HL-60/S4 treated with retinoic acid at 250 ng/mL for 4 days and 3 days (cell line): ENCODE results near the gene ZNF354B.
"Not testable (repeated sequence)": the region's sequence is repeated elsewhere in the genome, so short reads cannot be mapped to it uniquely, and the experiment has no call there.

ENCODE experiments used
- in situ Hi-C: fragments of 300-500 bp; cut with MboI; formaldehyde crosslinking; loops from 2 replicates; pipeline ENCODE4 v1.7.0; 2022; ENCODE audit warnings: low sequenced_read_pairs

The ZNF354B gene

DNA sequence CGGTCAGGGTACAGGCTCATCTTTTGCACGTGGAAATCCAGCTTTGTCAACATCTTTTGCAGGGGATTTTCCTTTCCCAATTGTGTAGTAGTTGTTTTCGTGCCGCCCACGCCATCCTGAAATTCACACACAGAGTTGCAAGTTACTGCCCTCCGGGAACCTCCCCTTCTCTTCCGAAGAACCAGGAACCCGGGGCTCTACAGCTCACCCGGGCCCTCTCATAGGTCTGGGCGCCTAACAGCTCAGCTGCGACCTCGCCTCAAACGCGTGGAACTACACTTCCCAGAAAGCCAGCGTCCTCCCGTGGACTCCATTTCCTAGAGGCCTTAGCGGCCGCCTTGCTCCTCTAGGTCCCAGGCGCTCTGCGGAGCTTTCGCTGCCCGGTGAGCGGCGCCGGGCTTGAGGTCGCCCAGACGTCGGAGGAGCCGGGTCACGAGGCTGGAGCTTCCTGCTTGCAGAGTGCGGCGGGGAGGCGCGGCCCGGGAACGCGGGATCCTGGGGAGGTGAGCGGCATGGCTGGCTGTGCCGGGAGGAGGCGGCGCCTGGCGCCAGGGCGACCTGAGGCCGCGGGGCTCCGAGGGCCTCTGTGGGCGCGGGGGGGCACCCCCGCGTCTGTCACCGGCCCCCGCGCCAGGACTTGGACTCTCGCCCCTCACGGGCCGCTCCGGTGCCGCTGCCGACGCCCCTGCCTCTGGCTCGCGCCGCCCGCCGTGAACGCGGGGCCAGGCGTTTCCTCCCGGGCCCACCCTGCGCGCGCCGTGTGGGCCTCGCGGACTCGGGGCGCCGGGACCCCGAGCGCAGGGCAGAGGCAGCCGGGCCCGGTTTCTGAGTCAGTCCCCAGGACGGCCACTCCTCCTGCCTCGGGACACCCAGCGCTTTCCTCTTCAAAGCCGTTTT lies at the start of gene ZNF354B:
ZNF354B (plus strand) TSS at position 329 of the 897 bp plus-strand sequence. CDS start 1,095 bp downstream, outside the sequence.
- in situ Hi-C loops, result no loop called here

DNA sequence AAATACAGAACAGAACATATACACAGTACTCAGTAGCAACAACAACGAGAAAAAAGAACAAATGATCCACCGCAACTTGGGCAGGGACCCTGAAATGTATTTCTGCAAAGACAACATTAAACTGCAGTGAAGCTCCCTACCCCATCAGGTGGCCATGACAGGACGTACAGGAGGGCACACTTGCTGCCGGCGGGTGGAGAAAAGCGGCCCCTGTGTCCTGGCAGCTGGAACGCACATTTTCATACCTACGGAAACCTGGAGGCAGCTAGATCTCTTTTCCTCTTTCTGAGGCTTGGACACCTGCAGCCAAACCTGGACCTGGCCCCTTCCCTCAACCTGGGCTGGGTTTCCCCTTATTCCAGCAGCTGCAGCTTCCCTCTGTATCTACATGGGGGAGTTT lies 42.2 kb upstream of the ZNF354B start:
- in situ Hi-C loops, result no loop called here

DNA sequence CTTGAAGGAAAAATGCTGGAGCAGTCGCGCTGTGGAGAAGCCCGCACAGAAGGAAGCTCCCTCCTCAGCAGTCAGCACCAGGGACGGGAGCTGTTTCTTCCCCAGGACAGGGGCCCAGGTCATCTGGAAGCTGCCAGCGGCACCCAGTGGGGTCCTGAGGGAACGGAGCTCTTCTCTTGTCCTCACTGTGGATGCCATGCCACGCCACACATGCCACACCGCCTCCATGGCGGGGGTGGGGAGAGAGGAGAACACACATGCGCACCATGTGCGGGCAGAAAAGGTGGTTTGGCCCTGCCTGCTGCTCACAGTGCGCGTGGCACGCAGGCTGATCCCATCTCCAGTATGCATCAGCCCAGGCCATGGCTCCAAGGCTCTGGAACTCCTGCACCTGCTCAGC lies 41.7 kb upstream of the ZNF354B start:
- in situ Hi-C loops, result no loop called here

DNA sequence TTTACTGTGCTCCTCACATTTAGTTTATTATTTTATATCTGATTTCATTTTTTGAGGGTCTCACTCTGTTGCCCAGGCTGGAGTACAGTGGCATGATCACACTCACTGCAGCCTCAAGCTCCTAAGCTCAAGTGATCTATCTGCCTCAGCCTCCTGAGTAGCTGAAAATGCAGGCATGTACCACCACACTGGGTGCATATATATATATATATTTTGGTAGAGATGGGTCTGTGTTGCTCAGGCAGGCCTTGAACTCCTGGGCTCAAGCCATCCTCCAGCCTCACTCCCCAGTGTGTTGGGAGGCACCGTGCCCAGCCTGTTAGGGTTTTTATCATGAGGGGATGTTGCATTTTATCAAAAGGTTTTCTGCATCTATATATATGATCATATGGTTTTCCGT lies 39.8 kb upstream of the ZNF354B start:
- in situ Hi-C loops, result no loop called here

DNA sequence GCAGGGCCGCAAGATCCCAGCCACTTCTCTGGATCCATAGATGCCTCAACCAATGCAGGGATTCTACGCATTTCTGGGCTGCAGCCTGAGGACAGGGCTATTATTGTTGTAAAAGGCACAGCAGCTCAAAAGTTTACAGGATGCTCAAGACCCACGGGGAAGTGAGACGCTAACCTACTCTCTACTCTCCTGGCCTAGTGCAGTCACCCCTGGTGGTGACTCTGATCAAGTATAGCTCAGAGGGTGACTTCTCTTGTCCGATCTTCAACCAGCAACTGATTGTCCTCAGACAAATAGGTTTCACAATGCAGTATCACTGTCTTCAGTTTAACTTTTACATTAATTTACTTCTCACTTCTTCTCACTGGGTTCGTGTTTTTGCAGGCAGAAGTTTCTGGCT lies 34.3 kb upstream of the ZNF354B start:
- in situ Hi-C loops, result no loop called here

DNA sequence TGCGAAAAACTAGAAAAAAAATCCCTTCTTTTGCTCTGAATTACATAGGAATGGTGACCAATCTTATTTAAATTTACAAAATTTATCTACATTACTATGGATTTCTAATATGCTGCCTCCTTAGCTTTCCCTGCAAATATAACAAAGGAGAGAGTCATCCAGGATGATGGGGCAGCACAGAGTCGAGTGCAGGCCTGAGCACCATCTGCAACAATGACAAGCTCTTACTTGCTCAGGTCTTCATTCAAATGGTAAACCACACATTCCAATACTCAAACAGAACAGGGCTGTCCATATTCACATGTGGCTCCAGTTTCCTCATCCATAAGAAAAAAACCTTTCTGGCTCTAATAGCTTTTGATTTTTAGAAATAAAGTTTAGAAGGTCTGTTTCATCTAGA lies 33.5 kb upstream of the ZNF354B start:
- in situ Hi-C loops, result no loop called here

DNA sequence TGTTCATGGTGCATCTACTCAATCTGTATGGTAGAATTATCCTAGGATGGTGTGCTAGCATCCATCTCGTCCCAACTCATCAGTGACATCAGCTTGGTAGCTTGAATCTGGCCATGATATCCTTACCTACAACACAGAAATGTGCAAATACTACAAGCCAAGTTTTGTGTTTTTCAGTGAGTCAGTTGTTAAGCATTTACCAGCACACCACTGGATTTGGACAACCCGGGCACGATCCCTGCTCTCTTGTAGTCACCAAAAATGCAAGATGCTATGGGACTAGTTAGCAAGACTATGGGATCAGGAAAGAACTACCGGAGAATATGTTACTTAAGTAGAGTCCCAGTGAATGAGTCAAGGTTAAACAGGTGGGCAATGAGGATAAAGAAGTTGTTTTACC lies 32.1 kb upstream of the ZNF354B start:
- in situ Hi-C loops, result no loop called here

DNA sequence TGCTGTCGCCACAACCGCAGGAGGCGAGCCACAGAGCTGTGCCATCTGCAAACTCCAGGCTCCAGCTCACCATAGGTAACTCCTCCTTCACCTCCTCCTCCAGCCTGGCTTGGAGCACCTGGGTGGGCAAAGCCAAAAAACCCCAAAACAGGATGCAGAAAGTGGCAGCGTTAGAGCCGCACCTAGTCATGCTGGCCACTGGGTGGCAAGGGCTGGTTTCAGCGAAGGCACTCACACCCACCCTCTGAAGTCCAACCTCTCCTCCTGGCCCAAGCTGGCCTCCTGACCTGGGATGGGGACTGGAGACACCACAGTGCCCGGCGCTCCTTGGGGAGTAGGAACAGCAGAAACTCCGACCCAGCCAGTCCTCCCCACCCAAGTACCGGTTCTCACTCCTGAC lies 28.7 kb upstream of the ZNF354B start:
- in situ Hi-C loops, result no loop called here

DNA sequence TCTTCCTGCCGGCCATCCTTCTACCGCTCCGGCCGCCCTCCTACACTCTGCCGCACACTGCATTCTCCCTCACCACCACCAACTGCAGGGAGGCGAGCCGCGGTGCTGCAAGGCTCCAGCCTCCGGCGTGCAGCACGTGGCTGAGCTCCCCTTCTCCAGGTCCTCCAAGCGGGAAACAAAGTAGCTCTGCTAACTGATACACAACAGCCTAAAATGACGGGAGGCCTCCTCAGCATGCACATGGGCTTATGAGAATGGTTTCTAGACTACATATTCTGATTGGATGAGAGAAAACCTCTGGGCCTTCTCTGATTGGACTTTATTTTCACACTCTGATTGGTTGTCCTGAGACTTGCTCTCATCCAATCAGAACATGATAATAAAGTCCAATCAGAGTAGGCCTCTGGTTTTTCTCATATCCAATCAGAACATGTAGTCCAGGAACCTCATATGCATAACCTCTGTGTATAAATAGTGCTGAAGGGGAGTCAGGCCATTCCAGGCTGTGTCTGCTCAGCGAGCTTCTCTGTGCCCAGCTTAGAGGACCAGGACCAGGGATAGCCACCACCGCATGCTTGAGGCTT lies 27.0 kb upstream of the ZNF354B start:
- in situ Hi-C loops, result no loop called here

DNA sequence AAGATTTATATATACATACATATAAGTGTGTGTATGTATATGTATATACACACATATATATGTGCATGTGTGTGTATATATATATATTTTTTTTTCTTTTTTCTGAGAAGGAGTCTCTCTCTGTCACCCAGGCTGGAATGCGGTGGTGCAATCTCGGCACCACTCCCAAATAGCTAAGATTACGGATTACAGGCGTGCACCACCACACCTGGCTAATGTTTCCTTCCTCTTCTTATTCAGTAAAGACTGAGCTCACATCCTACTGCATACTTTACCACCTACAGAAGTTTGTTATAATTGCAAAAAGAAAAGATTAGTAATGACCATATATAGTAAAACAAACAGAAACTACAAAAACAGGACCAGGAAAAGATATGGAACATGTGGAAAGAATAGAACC lies 23.1 kb upstream of the ZNF354B start:
- in situ Hi-C loops, result no loop called here

DNA sequence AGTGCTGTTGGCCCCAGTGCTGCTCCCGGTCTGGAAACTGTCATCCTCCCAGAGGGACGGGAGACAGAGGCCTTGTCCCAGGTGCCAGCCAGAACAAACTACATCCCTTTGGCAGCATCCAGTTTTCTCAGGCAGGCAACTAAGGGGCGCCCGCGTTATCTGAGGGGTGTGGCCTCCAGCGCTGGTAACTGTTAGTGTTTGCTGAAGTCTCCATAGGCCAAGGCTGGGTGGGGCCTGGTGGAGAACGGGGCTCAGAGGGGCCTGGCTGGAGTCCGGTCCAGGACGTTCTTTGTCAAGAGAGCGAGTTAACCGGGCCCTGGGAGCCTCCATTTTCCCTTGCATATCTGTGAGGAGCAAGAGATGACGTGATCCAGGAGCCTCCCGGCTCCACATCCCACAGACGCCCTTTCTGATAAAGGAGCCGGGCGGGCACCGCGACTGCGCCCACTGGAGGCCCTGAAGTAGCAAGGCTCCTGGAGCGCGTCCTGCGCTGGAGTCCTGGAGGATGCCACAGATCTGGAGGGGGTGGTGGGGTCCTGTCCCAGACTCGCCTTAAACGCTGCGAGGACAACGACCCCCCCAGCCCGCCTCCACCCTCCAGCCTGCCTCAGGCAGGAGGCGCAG lies 20.9 kb upstream of the ZNF354B start:
- in situ Hi-C loops, result not testable (repeated sequence)

DNA sequence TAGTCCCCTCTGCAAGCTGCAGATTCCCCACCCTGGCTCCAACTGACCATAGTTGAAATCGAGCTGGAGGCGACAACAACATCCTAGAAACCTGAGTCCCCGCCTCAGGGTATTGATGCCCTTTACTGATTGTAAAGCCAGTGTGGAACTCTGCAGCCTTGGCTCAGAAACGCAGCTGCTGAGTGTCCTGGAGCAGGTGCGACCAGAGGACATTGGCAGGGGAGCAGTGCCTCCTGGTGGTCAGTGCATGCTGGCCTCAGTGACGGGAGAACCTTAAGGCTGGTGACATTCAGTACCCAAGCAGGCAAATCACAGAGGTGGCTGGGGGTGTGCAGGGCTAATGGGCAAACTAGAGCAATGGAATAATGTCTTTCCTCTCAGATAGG lies 20.4 kb upstream of the ZNF354B start:
- in situ Hi-C loops, result no loop called here

DNA sequence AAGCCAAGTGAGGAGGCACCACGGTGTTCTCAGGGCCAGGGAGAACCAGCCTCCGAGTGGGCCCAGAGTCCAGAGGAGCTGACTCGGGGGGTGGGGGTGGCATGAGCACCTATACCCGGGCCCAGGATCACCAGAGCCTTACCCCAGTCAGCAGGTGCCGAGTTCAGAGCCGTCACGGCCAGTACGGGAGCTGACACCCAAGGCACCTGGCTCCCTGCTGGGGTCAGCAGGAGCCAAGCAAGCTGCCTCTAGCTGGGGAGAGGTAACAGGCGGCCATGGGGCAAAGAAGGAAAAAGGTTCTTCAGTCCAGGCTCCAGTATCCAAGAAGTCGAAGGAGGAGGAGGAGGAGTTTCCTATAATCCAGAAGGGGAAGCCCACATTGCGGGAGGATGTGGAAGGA lies 19.4 kb upstream of the ZNF354B start:
- in situ Hi-C loops, result not testable (repeated sequence)

DNA sequence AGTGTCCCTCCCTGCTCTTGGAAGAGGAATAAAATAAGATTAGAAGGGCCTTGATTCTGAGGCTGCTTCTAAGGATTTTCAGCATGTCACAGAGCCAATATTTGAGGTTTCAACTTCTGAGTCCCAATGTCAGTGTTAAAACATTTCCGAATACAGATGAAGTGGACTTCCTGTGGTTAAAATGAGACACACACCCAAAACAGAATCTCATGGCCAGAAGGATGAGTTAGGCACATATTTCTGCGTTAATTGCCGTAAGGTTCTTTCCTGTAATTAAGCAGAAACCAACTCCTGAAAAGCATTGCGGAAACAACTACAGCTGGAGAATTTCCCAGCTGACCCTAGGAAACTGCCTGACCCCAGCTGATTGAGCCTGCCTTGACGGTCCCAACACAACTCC lies 10.4 kb upstream of the ZNF354B start:
- in situ Hi-C loops, result no loop called here

DNA sequence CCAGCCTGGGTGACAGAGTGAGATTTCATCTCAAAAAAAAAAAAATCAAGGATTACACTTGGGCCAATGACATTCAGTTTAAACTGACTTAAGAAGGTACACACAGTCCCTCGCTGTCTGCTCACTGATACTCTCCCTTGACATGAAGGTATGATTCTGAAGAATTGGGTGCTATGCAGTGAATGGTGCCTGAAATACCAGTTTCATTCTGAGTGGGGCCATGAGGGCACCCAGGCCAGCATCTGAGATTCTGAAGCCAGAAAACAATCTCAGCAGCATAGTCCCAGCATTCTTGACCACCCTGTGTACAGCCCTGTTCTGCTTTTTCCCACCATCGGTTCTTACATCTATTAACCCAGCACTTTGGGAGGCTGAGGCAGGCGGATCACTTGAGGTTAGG lies 7.8 kb upstream of the ZNF354B start:
- in situ Hi-C loops, result no loop called here

DNA sequence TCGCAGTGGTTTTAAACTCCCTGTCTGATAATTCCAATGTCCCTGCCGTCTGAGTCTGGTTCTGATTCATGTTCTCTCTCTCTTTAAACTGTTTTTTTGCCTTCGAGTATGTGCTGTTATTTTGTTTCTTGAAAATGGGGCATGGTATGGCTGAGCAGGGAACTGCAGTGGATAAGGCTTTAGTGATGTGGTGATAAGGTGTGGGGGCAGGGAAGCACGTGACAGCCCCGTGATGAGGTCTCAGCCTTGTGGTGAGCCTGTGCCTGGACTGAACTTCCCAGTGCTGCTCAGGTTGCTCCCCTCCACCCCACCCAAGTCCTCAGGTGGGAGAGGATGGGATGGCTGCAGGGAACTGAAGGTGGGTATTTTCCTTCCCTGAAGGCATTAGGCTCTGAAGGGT lies 5.5 kb upstream of the ZNF354B start:
- in situ Hi-C loops, result no loop called here

DNA sequence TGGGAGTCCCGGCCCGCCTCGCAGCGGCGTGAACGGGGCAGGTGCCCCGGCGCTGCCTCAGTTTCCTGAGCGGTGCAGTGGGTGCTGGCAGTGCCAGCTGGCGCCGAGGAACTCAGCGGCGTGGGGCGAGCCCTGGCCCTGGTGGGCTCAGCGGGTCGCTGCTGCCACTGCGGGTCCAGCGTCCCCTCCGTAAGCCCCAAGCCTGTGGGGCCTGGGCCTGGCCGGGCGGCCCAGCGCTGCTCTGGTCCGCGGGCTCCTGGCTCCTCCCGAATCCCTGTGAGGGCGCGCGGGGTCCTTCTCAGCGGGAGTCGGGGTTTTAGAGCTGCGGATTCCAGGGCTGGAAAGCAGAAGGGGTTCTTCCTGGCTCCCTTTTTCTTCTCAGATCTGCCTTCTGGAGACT lies 862 bp downstream of the ZNF354B start:
- in situ Hi-C loops, result not testable (repeated sequence)

DNA sequence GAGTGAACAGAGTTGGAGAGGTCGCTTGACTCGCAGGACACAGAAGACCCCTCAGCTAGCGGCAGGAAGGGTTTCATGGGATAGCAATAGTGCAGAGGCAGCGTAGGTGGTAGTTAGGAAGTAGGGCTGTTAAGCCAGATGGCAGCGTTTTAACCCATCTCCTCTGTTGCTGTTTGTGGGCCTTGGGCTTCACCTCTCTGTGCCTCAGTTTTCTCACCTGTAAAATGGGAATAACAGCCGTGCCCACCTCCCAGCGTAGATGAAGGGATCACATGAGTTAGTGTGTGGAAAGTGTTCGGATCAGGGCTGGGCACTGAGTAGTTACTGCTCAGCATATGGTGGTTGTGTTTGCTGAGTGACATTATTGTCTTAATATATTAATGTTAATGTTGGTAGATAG lies 1.9 kb downstream of the ZNF354B start:
- in situ Hi-C loops, result no loop called here

DNA sequence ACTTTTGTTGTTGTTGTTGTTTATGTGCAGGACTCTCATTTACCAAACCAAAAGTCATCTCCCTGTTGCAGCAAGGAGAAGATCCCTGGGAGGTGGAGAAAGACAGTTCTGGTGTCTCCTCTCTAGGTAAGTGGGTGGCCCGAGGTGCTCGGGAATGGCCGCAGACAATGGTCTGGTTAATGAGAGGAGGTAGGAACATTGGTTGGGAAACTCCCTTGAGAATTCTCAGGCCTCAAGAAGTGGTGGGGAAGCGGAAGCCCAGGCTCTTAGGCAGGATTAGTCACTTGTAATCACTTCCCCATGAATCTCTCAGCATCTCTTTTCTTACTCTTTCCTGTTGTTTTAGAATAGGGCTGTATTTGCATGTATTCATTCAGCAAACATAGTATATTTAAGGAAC lies 7.2 kb downstream of the ZNF354B start:
- in situ Hi-C loops, result no loop called here

DNA sequence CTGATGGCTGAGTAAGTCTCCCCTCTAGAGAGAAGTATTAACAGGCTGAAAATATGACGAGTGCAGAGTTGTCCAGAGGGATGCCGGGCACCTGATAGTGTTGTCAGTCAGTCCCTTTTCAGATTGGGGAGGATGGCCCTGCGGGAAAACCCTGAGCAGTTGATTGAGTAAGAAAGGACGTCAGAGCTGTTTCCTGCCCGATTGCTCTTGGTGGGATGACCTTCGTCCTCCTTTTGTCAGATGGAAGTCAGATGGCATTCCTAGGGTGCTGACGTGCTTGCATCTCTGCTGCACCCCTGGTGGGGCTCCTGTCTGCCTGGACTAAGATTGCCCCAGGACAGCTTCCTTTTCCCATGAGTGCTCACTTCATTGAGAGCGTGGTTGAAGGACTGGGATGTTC lies 9.8 kb downstream of the ZNF354B start:
- in situ Hi-C loops, result no loop called here

DNA sequence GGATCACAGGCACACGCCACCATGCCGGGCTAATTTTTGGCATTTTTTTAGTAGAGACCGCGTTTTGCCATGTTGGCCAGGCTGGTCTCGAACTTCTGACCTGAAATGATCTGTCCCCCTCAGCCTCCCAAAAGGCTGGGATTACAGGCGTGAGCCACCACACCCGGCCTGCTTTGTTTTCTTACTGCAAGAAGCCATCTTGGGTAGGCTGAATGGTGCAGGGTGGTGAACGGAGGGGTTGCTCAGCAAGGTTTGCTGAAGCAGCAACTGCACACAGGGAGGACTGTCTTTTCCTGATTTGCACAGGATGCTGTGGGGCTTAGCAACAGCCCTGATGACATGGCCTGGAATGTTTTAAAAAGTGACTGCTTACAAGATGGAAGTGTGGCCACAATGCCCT lies 10.7 kb downstream of the ZNF354B start:
- in situ Hi-C loops, result no loop called here

DNA sequence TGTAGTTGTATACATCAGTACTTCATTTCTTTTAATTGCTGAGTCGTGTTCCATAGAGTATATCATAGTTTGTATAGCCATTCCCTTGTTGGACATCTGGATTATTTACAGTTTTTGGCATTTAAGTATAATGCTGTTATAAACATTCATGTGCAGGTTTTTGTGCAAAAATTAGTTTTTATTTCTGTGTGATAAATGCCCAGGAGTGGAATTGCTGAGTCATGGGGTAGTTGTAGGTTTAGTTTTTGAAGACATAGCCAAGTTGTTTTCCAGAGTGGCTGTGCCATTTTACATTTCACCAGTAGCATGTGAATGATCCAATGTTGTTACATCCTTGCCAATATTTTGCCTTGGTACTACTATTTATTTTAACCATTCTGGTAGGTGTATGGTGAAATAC lies 12.5 kb downstream of the ZNF354B start:
- in situ Hi-C loops, result no loop called here
